ACHN (cell line): ENCODE results near the gene CC2D1A.
A peak's percentile ranks its signal among the peaks of the same experiment; 100 is the strongest.
"Not testable (repeated sequence)": the region's sequence is repeated elsewhere in the genome, so short reads cannot be mapped to it uniquely, and the experiment has no call there.

Source experiments
- DNase-seq: peaks from one replicate; pipeline ENCODE4 v3.0.0-alpha.2; 2015
- in situ Hi-C: cut with HindIII; loops from 2 replicates; pipeline ENCODE4 v1.10.0; 2017; ENCODE audit warnings: low sequenced_read_pairs, low pct_ligation_motif_present, low pct_unique_long_range_greater_than_20kb

The CC2D1A gene

GRCh38 chr19:13967206-13967605 is 61.2 kb downstream of the CC2D1A start:
- in situ Hi-C loops, DNase-seq: not testable (repeated sequence)

GRCh38 chr19:13968383-13968935 is 62.5 kb downstream of the CC2D1A start:
- in situ Hi-C loops: no loop called here

GRCh38 chr19:13968999-13969398 is 63.0 kb downstream of the CC2D1A start:
- DNase-seq: no peak
- in situ Hi-C loops: no loop called here

More at GRCh38 chr19:13968383-13968935, 62.5 kb downstream of the CC2D1A start:
- no peak for DNase-seq

GRCh38 chr19:13969897-13970296 is 63.9 kb downstream of the CC2D1A start:
- DNase-seq: no peak
- in situ Hi-C loops: no loop called here

- DNase-seq, in situ Hi-C loops: not testable (repeated sequence)
These were observed 65.9 kb downstream of the CC2D1A start for GRCh38 chr19:13971868-13972267.

GRCh38 chr19:13972368-13973155 is 66.6 kb downstream of the CC2D1A start:
- in situ Hi-C loops: no loop called here
- no peak for DNase-seq

- DNase-seq, in situ Hi-C loops: not testable (repeated sequence)
These were observed 67.5 kb downstream of the CC2D1A start for GRCh38 chr19:13973479-13973878.

- in situ Hi-C loops: no loop called here
- DNase-seq: peak; percentile 78
These were observed 68.1 kb downstream of the CC2D1A start for GRCh38 chr19:13974073-13974472.

GRCh38 chr19:13975870-13976269 is 69.9 kb downstream of the CC2D1A start:
- no peak for DNase-seq
- in situ Hi-C loops: no loop called here

- no peak for DNase-seq
- in situ Hi-C loops: no loop called here
These were observed 70.4 kb downstream of the CC2D1A start for GRCh38 chr19:13976446-13976845.

GRCh38 chr19:13977803-13978202 is 71.8 kb downstream of the CC2D1A start:
- in situ Hi-C loops: no loop called here
- no peak for DNase-seq

- in situ Hi-C loops: no loop called here
- DNase-seq: no peak
These were observed 72.6 kb downstream of the CC2D1A start for GRCh38 chr19:13978351-13979243.

- in situ Hi-C loops: no loop called here
- DNase-seq: no peak
These were observed 73.2 kb downstream of the CC2D1A start for GRCh38 chr19:13979244-13979615.

- in situ Hi-C loops: no loop called here
- no peak for DNase-seq
These were observed 73.7 kb downstream of the CC2D1A start for GRCh38 chr19:13979686-13980085.

GRCh38 chr19:13980340-13980739 is 74.3 kb downstream of the CC2D1A start:
- in situ Hi-C loops: no loop called here
- no peak for DNase-seq
